ENCODE results near the gene XIRP1.

DNA sequence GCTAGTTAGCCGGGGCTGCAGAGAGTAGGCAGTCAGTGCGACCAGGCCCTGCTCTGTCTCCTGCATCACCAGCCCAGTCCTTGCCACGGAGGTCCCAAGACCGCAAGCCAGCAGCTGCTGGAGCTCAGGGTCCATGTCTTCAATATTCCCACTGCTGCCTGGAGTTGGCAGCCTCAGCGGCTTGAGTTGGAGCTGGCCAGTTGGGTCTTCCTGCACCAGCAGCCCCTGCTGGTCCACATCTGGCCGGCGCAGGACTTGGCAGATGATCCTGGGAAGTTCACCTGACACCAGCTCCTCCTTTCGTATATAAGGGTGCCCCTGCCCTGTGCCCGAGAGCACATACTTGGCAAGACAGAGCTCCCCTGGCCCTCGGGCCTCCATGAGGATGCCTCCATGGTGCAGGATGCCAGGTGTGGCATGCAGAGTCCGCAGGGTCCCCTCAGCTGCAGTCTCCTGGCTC lies 5.7 kb downstream of the XIRP1 start:
- TF ChIP-seq ZFP62 (CRISPR knock-in tag; IDR thresholded peaks at IDR 0.05): no peak
- no peak for TF ChIP-seq CBX2 (IDR thresholded peaks at IDR 0.05; ENCODE audit: low read depth, low read length)
- no peak for TF ChIP-seq CBX2 (CRISPR knock-in tag; IDR thresholded peaks at IDR 0.05; ENCODE audit: low read depth)
- TF ChIP-seq, protein P1, sequence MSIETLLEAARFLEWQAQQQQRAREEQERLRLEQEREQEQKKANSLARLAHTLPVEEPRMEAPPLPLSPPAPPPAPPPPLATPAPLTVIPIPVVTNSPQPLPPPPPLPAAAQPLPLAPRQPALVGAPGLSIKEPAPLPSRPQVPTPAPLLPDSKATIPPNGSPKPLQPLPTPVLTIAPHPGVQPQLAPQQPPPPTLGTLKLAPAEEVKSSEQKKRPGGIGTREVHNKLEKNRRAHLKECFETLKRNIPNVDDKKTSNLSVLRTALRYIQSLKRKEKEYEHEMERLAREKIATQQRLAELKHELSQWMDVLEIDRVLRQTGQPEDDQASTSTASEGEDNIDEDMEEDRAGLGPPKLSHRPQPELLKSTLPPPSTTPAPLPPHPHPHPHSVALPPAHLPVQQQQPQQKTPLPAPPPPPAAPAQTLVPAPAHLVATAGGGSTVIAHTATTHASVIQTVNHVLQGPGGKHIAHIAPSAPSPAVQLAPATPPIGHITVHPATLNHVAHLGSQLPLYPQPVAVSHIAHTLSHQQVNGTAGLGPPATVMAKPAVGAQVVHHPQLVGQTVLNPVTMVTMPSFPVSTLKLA (IDR thresholded peaks at IDR 0.05): no peak
- TF ChIP-seq, protein P2, sequence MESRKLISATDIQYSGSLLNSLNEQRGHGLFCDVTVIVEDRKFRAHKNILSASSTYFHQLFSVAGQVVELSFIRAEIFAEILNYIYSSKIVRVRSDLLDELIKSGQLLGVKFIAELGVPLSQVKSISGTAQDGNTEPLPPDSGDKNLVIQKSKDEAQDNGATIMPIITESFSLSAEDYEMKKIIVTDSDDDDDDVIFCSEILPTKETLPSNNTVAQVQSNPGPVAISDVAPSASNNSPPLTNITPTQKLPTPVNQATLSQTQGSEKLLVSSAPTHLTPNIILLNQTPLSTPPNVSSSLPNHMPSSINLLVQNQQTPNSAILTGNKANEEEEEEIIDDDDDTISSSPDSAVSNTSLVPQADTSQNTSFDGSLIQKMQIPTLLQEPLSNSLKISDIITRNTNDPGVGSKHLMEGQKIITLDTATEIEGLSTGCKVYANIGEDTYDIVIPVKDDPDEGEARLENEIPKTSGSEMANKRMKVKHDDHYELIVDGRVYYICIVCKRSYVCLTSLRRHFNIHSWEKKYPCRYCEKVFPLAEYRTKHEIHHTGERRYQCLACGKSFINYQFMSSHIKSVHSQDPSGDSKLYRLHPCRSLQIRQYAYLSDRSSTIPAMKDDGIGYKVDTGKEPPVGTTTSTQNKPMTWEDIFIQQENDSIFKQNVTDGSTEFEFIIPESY (CRISPR knock-in tag; IDR thresholded peaks at IDR 0.05): no peak
- no peak for TF ChIP-seq ZNF720 (CRISPR knock-in tag; IDR thresholded peaks at IDR 0.05)
- TF ChIP-seq DPF2 (CRISPR knock-in tag; IDR thresholded peaks at IDR 0.05; ENCODE audit: borderline replicate concordance, low read depth): no peak
- TF ChIP-seq ZBTB20 (CRISPR knock-in tag; IDR thresholded peaks at IDR 0.05; ENCODE audit: borderline replicate concordance, low read depth): no peak
- no peak for TF ChIP-seq RFX5 (IDR thresholded peaks at IDR 0.05; ENCODE audit: low read depth, low read length)
- TF ChIP-seq RBM39 (IDR thresholded peaks at IDR 0.05; ENCODE audit: low read depth, low read length, poor library complexity, severe bottlenecking): no peak
